Activated naive CD8-positive, alpha-beta T cell treated with anti-CD3 and anti-CD28 coated beads, Interleukin-2, amount 10 ng/mL, durations not matched to agents 7 days and 5 days (primary cell): ENCODE results near the gene LNP1. TPM values are rescaled to one million over a fixed set of nuclear protein-coding genes. Genes with fewer than 3 reads are reported as not detected.
"Not testable (repeated sequence)": the region's sequence is repeated elsewhere in the genome, so short reads cannot be mapped to it uniquely, and the experiment has no call there.

Experiments
- ATAC-seq: fragments of 150-1000 bp; cut with Tn5 transposase; one replicate; pipeline ENCODE4 v1.10.0; 2021; ENCODE audit warnings: low read depth, moderate library complexity
- POLR2A ChIA-PET: fragments of 350-600 bp; sonication (Branson Sonifier 250); formaldehyde crosslinking; loops from one replicate; lab custom pipeline; 2021; ENCODE audit warnings: antibody characterized with exemption; lab: Charles Lee
- DNase-seq: peaks from one replicate; pipeline ENCODE4 v3.0.0; 2021
- H3K27ac Mint-ChIP-seq: one replicate; pipeline ENCODE4 v1.8.0; 2022; ENCODE audit warnings: mild to moderate bottlenecking, mixed read lengths
- H3K27me3 Mint-ChIP-seq: one replicate; pipeline ENCODE4 v1.8.0; 2022; ENCODE audit warnings: mild to moderate bottlenecking, moderate library complexity, mixed read lengths
- H3K36me3 Mint-ChIP-seq: one replicate; pipeline ENCODE4 v1.8.0; 2021; ENCODE audit warnings: mild to moderate bottlenecking, mixed read lengths
- H3K4me1 Mint-ChIP-seq: one replicate; pipeline ENCODE4 v1.8.0; 2021; ENCODE audit warnings: mixed read lengths
- H3K4me3 Mint-ChIP-seq: one replicate; pipeline ENCODE4 v1.8.0; 2022; ENCODE audit warnings: mild to moderate bottlenecking, moderate library complexity, mixed read lengths
- H3K9me3 Mint-ChIP-seq: one replicate; pipeline ENCODE4 v1.8.0; 2021; ENCODE audit warnings: mixed read lengths
- total RNA-seq, 2 experiments: library from RNA; stranded (reverse); gene quantifications; one replicate each; pipeline ENCODE4 v1.2.3, GENCODE V29; 2021

LNP1 gene
- total RNA-seq, 2 experiments from 2014 or later = 1.1 to 1.8 TPM

DNA sequence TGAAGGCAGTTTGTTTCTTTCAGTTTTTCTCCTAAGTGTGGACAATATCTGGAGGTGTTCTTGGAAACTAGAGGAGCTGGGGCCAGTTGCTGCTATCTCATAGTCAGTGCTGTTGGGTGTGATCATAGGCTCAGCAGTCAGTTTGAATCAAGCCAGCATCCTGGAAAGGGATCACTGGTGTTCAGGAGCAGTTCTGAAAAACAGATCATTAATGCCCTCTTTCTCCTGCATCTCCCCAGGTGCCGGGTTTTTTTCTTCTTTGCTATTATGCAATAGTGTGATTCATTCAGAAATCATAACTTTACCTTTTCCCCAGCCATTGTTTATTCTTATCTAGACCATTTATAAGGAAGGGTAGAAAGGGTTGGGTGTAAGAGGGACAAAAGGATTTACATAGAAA is 24.0 kb downstream of the LNP1 start:
- ATAC-seq = no peak
- Mint-ChIP-seq H3K4me1 (peaks cover 1% of the 10 kb centered on the region), H3K4me3 (no peak overlapping the region), H3K27ac (no peak overlapping the region), H3K36me3 (no peaks in the 10 kb centered on the region), H3K9me3 (no peaks in the 10 kb centered on the region), H3K27me3 (peaks cover 14% of the 10 kb centered on the region)
- no peak for DNase-seq
- POLR2A ChIA-PET = no interaction called here

DNA sequence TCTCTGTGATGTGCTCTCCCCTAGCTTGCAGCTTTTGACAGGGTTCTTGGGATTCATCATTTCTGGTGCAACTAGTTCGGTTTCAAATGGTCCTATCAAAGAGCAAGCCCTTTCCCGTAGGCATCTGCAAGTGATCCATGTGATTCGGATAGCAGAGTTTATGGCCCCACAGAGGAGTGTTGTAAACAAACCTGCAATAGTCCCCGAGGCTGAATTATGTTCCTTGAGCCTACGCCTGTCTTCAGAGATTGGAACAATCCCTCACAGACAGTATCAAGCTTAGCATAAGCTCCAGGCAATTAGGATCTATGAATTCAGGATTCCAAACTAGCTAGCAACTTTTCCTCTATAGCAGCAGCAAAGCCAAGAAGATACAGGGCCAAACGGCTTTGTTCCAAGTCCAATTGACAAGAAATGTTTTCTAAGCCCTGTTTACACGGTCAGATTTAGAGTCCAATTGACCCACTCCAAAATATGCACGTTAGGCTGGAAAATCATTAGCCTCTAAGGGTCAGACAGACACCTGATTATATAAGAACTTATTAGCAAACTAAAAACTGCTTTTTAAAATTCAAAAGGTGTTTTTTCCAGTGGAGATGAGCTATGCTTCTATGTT is 24.8 kb downstream of the LNP1 start:
- no peaks in the 10 kb centered on the region for H3K9me3 Mint-ChIP-seq
- H3K27ac Mint-ChIP-seq = no peak overlapping the region
- no peak overlapping the region for H3K4me3 Mint-ChIP-seq
- ATAC-seq (no peak), DNase-seq (no peak)
- POLR2A ChIA-PET = no interaction called here
- peaks cover 1% of the 10 kb centered on the region for H3K4me1 Mint-ChIP-seq
- H3K27me3 Mint-ChIP-seq = peaks cover 10% of the 10 kb centered on the region
- no peaks in the 10 kb centered on the region for H3K36me3 Mint-ChIP-seq

DNA sequence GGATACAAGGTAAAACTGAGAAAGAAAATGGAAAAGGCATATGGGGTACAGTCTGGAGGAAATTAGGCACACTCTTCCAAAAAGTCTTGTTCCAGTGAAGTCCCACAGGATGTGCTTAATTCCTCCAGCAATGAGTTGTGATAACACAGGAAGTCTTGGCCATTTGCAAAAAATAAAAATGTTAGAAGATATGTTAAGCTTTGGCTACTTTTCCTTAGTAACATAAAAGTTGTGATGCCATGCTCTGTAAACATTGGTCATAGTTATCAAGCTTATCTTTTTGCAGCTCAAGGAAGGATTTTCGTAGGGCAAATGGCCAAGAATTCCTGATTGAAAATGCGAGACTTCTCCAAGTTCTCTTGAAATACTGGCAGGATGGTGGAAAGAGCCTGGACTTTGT is 26.4 kb downstream of the LNP1 start:
- ATAC-seq = no peak
- no peak overlapping the region for H3K4me3 Mint-ChIP-seq
- POLR2A ChIA-PET = no interaction called here
- no peaks in the 10 kb centered on the region for H3K9me3 Mint-ChIP-seq
- H3K27ac Mint-ChIP-seq = no peak overlapping the region
- H3K27me3 Mint-ChIP-seq = peaks cover 10% of the 10 kb centered on the region
- peaks cover 1% of the 10 kb centered on the region for H3K4me1 Mint-ChIP-seq
- no peaks in the 10 kb centered on the region for H3K36me3 Mint-ChIP-seq
- no peak for DNase-seq

DNA sequence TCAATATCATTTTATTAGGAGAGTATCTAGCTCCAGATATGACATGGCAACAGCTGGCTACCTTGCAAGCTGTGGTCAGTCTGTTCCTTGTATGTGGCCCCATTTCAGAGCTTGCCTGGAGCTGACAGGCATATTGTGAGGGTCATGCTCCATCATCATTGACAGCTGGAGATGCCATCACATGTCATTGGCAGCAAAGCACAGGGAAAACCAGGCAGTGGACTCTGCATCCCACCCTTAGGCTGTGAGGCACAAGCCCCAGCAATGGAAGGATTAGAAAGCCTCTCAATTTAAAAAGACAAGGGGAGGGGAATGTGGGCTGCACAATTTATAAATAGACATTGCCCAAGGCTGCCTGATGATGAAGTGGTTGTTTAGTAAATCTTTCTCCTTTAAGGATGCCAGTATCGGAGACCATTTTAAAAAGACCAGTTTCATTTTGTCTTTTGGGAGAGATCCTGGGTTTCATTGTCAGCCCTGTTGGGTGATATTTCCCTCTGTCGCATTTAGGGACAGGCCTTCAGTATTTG is 27.9 kb downstream of the LNP1 start:
- Mint-ChIP-seq H3K4me1 (no peaks in the 10 kb centered on the region), H3K4me3 (no peak overlapping the region), H3K36me3 (no peaks in the 10 kb centered on the region), H3K27ac (no peak overlapping the region), H3K27me3 (peaks cover 10% of the 10 kb centered on the region), H3K9me3 (no peaks in the 10 kb centered on the region)
- DNase-seq (no peak), ATAC-seq (no peak)
- POLR2A ChIA-PET = no interaction called here

GRCh38 chr3:100436951-100437350 is 35.6 kb downstream of the LNP1 start:
- Mint-ChIP-seq H3K27me3 (no peaks in the 10 kb centered on the region), H3K9me3 (peaks cover 3% of the 10 kb centered on the region), H3K36me3 (no peaks in the 10 kb centered on the region), H3K27ac (no peak overlapping the region), H3K4me3 (no peak overlapping the region), H3K4me1 (peaks cover 9% of the 10 kb centered on the region)
- DNase-seq (no peak), ATAC-seq (no peak)
- POLR2A ChIA-PET = no interaction called here

DNA sequence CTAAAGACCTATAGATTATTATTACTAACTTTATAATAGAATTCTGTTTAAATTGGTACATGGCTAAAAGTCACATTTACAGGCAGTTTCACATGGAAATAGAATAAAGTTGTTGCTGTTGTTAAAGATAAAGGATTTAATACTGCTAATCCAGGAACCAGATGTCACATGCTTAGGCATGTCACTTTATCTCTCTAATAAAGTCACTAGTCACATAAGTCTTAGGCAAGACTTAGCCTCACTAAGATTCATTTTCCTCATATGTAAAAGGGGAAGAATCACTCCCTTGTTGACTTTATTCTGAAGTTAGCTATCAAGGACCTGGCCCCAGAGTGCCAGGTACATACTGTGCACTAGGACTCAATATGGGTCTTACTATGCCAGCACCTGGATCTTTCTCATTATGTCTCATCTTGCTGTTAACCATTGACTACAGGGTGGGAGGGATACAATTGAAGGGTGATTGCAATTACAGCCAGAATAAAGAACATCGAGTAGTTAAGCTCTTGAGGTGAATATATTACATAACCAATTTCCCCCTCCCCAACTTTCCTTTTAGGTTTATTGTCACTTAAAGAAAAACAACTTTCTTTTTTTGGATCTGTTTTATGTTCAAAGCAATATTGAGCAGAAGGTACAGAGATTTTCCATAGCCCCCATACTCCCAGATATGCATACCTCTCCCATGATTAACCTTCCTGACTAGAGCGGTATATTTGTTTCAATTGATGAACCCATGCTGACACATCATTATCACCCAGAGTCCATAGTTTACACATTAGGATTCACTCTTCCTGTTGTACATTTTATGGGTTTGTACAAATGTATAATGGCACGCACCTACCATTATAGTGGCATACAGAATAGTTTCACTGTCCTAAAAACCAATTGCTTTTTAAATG is 36.6 kb downstream of the LNP1 start:
- H3K27ac Mint-ChIP-seq = no peak overlapping the region
- H3K9me3 Mint-ChIP-seq = peaks cover 3% of the 10 kb centered on the region
- DNase-seq (no peak), ATAC-seq (no peak)
- H3K4me3 Mint-ChIP-seq = no peak overlapping the region
- H3K4me1 Mint-ChIP-seq = peaks cover 9% of the 10 kb centered on the region
- POLR2A ChIA-PET = no interaction called here
- H3K36me3 Mint-ChIP-seq = peaks cover 2% of the 10 kb centered on the region
- H3K27me3 Mint-ChIP-seq = no peaks in the 10 kb centered on the region

- H3K4me3 Mint-ChIP-seq = no peak overlapping the region
- no peak for ATAC-seq
- H3K36me3 Mint-ChIP-seq = peaks cover 2% of the 10 kb centered on the region
- H3K9me3 Mint-ChIP-seq = peaks cover 3% of the 10 kb centered on the region
- no peak for DNase-seq
- no peaks in the 10 kb centered on the region for H3K27me3 Mint-ChIP-seq
- peaks cover 9% of the 10 kb centered on the region for H3K4me1 Mint-ChIP-seq
- no peak overlapping the region for H3K27ac Mint-ChIP-seq
- POLR2A ChIA-PET = no interaction called here
Measured at GRCh38 chr3:100438623-100438974, 37.3 kb downstream of the LNP1 start.

- H3K36me3 Mint-ChIP-seq = peaks cover 2% of the 10 kb centered on the region
- H3K27ac Mint-ChIP-seq = peak overlapping the region; percentile 17
- DNase-seq = no peak
- peaks cover 9% of the 10 kb centered on the region for H3K4me1 Mint-ChIP-seq
- peak; percentile 90 for ATAC-seq
- POLR2A ChIA-PET = no interaction called here
- peaks cover 5% of the 10 kb centered on the region for H3K9me3 Mint-ChIP-seq
- H3K4me3 Mint-ChIP-seq = peak overlapping the region; percentile 62
- H3K27me3 Mint-ChIP-seq = peaks cover 4% of the 10 kb centered on the region
Measured at GRCh38 chr3:100440895-100441294, 39.6 kb downstream of the LNP1 start.

GRCh38 chr3:100443690-100444089 is 42.4 kb downstream of the LNP1 start:
- Mint-ChIP-seq H3K27me3 (peaks cover 6% of the 10 kb centered on the region), H3K27ac (no peak overlapping the region), H3K4me1 (peaks cover 9% of the 10 kb centered on the region), H3K4me3 (no peak overlapping the region), H3K9me3 (peaks cover 11% of the 10 kb centered on the region), H3K36me3 (peaks cover 4% of the 10 kb centered on the region)
- DNase-seq (no peak), ATAC-seq (no peak)
- POLR2A ChIA-PET = no interaction called here

DNA sequence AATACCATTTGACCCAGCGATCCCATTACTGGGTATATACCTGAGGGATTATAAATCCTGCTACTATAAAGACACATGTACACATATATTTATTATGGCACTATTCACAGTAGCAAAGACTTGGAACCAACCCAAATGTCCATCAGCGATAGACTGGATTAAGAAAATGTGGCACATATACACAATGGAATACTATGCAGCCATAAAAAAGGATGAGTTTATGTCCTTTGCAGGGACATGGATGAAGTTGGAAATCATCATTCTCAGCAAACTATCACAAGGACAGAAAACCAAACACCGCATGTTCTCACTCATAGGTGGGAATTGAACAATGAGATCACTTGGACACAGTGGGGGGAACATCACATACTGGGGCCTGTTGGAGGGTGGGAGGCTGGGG is 45.7 kb downstream of the LNP1 start:
- POLR2A ChIA-PET, H3K27ac Mint-ChIP-seq, ATAC-seq, H3K36me3 Mint-ChIP-seq, H3K27me3 Mint-ChIP-seq, H3K4me1 Mint-ChIP-seq, DNase-seq, H3K4me3 Mint-ChIP-seq: not testable (repeated sequence)
- H3K9me3 Mint-ChIP-seq = peaks cover 11% of the 10 kb centered on the region

- H3K27ac Mint-ChIP-seq = no peak overlapping the region
- POLR2A ChIA-PET = no interaction called here
- H3K36me3 Mint-ChIP-seq = peaks cover 2% of the 10 kb centered on the region
- peaks cover 6% of the 10 kb centered on the region for H3K27me3 Mint-ChIP-seq
- no peak overlapping the region for H3K4me3 Mint-ChIP-seq
- DNase-seq (no peak), ATAC-seq (no peak)
- H3K4me1 Mint-ChIP-seq = no peaks in the 10 kb centered on the region
- H3K9me3 Mint-ChIP-seq = peaks cover 11% of the 10 kb centered on the region
Measured at GRCh38 chr3:100448079-100448478, 46.7 kb downstream of the LNP1 start.

GRCh38 chr3:100449214-100449613 is 47.9 kb downstream of the LNP1 start:
- Mint-ChIP-seq H3K36me3 (peaks cover 2% of the 10 kb centered on the region), H3K27ac (no peak overlapping the region), H3K4me1 (no peaks in the 10 kb centered on the region), H3K27me3 (peaks cover 4% of the 10 kb centered on the region), H3K4me3 (no peak overlapping the region), H3K9me3 (peaks cover 9% of the 10 kb centered on the region)
- POLR2A ChIA-PET = no interaction called here
- no peak for ATAC-seq
- DNase-seq = no peak

GRCh38 chr3:100454677-100455076 is 53.3 kb downstream of the LNP1 start:
- POLR2A ChIA-PET = no interaction called here
- no peak for ATAC-seq
- H3K4me3 Mint-ChIP-seq = no peak overlapping the region
- peaks cover 11% of the 10 kb centered on the region for H3K4me1 Mint-ChIP-seq
- no peaks in the 10 kb centered on the region for H3K36me3 Mint-ChIP-seq
- H3K9me3 Mint-ChIP-seq = no peaks in the 10 kb centered on the region
- no peaks in the 10 kb centered on the region for H3K27me3 Mint-ChIP-seq
- no peak overlapping the region for H3K27ac Mint-ChIP-seq
- no peak for DNase-seq
